Effector CD4-positive, alpha-beta T cell (primary cell): ENCODE measurements around the gene PAX7.
"Not testable (repeated sequence)": the region's sequence is repeated elsewhere in the genome, so short reads cannot be mapped to it uniquely, and the experiment has no call there.

Experiments used
- DNase-seq: peaks from one replicate; pipeline ENCODE4 v3.0.0-alpha.2; 2020

The PAX7 gene

GRCh38 chr1:18734001-18734400 is 103.4 kb downstream of the PAX7 start:
- no peak for DNase-seq

GRCh38 chr1:18734461-18735223 is 104.0 kb downstream of the PAX7 start:
- DNase-seq, result no peak

GRCh38 chr1:18735224-18735997 is 104.8 kb downstream of the PAX7 start:
- no peak for DNase-seq

DNA sequence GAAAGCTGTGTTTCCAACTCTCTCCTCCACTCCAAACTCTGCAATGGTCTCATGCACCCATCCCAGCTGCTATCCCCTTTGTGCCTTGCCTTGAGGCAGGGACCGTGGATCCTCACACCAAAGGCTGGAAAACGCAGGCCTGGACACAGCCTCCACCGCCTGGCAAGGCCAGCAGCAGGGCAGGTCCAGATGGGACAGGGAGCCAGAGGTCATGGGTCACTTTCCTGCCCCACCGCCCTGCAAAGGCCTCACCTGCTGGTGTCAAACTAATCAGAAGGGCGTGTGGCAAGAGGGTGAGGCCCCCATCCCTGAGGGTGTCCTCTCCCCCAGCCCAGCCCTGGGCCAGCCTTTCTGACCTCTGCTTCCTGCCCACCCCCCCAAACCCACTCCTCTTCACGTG is 106.3 kb downstream of the PAX7 start:
- DNase-seq, result no peak

GRCh38 chr1:18738126-18738525 is 107.5 kb downstream of the PAX7 start:
- DNase-seq, result no peak

- no peak for DNase-seq
These were observed 108.0 kb downstream of the PAX7 start for GRCh38 chr1:18738617-18739016.

DNA sequence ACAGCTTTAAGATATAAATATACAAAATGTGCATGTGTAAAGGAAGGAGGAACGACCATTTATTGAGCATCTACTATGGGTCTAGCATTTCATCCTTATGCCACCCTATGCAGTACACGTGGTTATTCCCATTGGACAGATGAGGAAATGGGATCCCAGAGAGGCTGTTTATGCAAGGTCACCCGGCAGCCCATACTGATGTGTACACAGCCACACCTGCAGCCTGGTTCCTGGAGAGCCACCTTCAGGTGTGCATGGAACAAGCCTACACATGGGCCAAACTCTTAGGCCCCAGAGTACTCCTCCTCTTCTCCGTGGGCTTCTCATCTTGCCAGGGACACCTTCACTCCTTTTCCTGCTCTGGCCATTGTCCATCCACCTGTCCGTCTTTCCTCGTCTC is 108.8 kb downstream of the PAX7 start:
- no peak for DNase-seq

DNA sequence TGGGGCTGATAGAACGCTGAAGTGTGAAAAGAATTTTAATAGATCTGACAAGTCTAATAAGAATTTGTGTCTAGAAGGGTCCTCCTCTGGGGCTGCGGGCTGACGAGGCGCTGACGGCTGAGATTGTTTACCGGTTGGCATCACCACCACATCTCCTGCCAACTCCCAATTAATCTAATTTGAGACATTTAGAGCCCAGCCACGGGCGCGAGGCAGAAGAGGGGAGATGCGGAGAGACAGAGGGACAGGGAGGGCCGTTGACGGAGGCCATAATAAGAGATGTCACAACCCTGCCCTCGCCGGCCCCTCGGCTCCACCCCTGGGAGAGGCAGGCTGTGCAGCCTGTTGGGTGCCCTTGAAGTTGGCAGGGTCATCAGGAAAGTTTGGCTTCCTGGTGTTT is 109.3 kb downstream of the PAX7 start:
- DNase-seq, result no peak

GRCh38 chr1:18740617-18741016 is 110.0 kb downstream of the PAX7 start:
- no peak for DNase-seq

GRCh38 chr1:18743233-18743632 is 112.6 kb downstream of the PAX7 start:
- DNase-seq, result no peak

DNA sequence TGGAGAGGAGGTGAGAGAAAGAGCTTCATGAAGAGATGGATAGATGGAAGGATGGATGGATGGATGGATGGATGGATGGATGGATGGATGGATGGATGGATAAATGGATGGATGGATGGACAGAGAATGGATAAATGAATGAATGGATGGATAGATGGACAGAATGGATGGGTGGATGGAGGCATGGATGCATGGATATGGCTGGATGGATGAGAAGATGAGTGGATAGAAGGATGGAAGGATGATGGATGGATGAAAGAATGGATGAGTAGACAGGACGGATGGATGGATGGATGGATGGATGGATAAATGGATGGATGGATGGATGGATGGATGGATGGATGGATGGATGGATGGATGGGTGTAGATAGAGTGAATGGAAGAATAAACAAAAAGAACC is 113.7 kb downstream of the PAX7 start:
- DNase-seq, result not testable (repeated sequence)

- no peak for DNase-seq
These were observed 116.3 kb downstream of the PAX7 start for GRCh38 chr1:18746981-18747380.

DNA sequence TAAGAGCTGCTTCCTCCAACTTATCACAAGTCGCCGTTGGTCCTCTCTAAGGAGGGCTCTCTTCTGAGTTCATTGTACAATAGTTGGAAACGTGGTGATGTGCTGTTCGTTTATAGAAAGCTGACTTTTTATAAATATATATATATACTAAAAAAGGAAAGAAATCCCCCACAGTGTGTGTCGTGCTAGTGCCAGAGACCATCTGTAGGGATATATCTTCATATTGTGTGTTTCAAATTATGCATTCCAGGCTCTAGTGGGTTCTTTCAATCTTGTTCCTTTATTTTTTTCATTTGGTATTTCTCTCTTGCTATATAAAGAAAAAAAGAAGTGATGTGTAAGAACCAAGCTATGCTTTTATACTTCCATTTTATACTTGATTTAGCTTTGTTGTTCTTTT is 117.0 kb downstream of the PAX7 start:
- no peak for DNase-seq

- no peak for DNase-seq
These were observed 117.8 kb downstream of the PAX7 start for GRCh38 chr1:18748435-18748834.

- DNase-seq, result no peak
These were observed 118.9 kb downstream of the PAX7 start for GRCh38 chr1:18749569-18749968.

GRCh38 chr1:18750600-18750999 is 120.0 kb downstream of the PAX7 start:
- no peak for DNase-seq

- DNase-seq, result no peak
These were observed 120.8 kb downstream of the PAX7 start for GRCh38 chr1:18751425-18751824.

DNA sequence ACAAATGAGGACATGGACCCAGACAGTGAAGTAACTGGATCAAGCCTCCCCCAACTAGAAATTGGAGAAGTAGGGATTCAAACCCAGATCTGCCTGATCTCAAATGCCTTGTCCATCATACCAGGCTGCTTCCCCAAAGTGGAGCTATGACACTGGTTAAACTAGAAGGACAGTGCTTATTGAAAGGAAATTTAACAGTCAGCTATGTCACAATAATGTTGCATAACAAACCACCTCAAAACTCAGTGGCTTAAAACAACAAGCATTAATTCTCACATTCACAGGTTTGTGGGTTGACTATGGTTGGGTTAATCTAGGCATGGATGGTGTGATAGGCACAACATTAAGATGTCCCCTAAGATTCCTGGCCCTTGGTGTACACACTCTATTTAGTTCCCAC is 121.8 kb downstream of the PAX7 start:
- no peak for DNase-seq

- DNase-seq, result no peak
These were observed 129.5 kb downstream of the PAX7 start for GRCh38 chr1:18760156-18760555.

GRCh38 chr1:18761948-18762840 is 131.5 kb downstream of the PAX7 start:
- no peak for DNase-seq

DNA sequence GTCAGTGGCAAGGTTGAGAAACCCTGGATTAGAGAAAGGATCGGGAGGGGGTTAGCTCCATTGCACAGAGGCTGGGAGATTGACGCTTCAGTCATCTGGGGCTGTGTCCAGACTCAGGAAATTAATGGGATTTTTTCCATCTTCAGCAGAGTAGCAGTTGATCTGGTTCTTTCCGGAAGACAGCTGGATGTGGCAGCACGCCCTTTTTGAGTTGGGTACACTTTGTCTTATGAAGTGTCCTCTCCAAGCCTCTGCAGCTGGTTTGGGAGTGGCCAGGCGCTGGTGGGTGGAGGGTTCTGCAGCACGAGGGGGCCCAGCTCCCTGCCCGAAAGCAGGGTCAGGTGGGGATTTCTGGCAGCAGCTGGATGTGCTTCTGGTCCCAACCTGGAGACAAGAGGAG is 133.7 kb downstream of the PAX7 start:
- no peak for DNase-seq

DNA sequence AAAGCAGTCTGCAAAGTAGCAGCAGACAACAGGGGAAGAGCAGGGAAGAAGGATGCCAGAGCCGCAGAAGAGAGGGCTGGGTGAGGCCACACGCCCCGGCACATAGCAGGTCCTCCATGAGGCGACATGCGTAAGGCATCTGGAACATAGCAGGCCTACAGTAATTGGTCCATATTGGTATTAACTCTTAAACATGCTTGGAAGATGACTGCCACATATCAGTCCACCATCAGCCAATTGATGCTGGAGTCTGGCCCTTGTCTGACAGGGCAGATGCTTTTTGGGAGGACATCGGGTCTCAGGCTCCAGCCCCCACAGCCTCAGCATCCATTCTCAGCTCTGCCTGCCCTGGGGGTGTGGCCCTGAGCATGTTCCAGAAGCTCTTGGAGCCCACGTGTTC is 135.1 kb downstream of the PAX7 start:
- no peak for DNase-seq

- no peak for DNase-seq
These were observed 135.7 kb downstream of the PAX7 start for GRCh38 chr1:18766328-18766727.
